Lower lobe of right lung (tissue), 2 donors: ENCODE measurements around the gene SKP1. TPM values are rescaled to one million over a fixed set of nuclear protein-coding genes. Genes with fewer than 3 reads are reported as not detected.
A peak's percentile ranks its signal among the peaks of the same experiment; 100 is the strongest.

ENCODE experiments used
- ATAC-seq, 2 donors: fragments of 200-7000 bp; cut with Tn5 transposase; one replicate each; pipeline ENCODE4 v1.9.1; 2020 to 2022; ENCODE audit warnings: mild to moderate bottlenecking in 2 of 2, moderate library complexity in 2 of 2
- DNase-seq: peaks from one replicate; pipeline ENCODE4 v3.0.0-alpha.2; 2020
- H3K27ac ChIP-seq: fragments of 200-600 bp; one replicate; pipeline ENCODE4 v1.8.0; 2022
- H3K27me3 ChIP-seq: fragments of 200-600 bp; one replicate; pipeline ENCODE4 v1.8.0; 2022; ENCODE audit warnings: low read depth
- H3K36me3 ChIP-seq: fragments of 200-600 bp; one replicate; pipeline ENCODE4 v1.8.0; 2022; ENCODE audit warnings: mild to moderate bottlenecking
- H3K4me1 ChIP-seq: fragments of 200-600 bp; one replicate; pipeline ENCODE4 v1.8.0; 2022
- H3K4me3 ChIP-seq: fragments of 200-600 bp; one replicate; pipeline ENCODE4 v1.8.0; 2022; ENCODE audit warnings: mild to moderate bottlenecking
- H3K9me3 ChIP-seq: fragments of 200-600 bp; one replicate; pipeline ENCODE4 v1.8.0; 2022
- intact Hi-C: fragments of 100-400 bp; cut with DNase I; formaldehyde crosslinking; loops from one replicate; pipeline ENCODE4 v1.11.0; 2022
- total RNA-seq: library from RNA; stranded (reverse); fragmentation: NEBNext Ultra II Directional; extraction: Animal tissue kit (Norgen Biotek cat#: 25700); gene quantifications from one replicate; pipeline ENCODE4 v1.2.1, GENCODE V29; 2021
- TF ChIP-seq, protein P1 (sequence below): fragments of 200-600 bp; IDR thresholded peaks from one replicate; pipeline ENCODE4 v1.8.0; 2022; ENCODE audit warnings: antibody characterized with exemption, mild to moderate bottlenecking
- donor health status: DM: no; HTN: yes; CAD: no; lungs with severe emphysema.

SKP1 gene
- total RNA-seq, 1 donor from 2014 or later, result 249 TPM

GRCh38 chr5:134135091-134135655, 41.6 kb downstream of the SKP1 start:
- Histone ChIP-seq H3K4me1 (peaks cover 22% of the 10 kb centered on the region), H3K9me3 (no peaks in the 10 kb centered on the region), H3K36me3 (peaks cover 53% of the 10 kb centered on the region), H3K27ac (no peak overlapping the region), H3K4me3 (no peak overlapping the region), H3K27me3 (no peaks in the 10 kb centered on the region)
- DNase-seq (no peak), ATAC-seq (no peak)
- intact Hi-C loops, result no loop called here
- TF ChIP-seq, protein P1, sequence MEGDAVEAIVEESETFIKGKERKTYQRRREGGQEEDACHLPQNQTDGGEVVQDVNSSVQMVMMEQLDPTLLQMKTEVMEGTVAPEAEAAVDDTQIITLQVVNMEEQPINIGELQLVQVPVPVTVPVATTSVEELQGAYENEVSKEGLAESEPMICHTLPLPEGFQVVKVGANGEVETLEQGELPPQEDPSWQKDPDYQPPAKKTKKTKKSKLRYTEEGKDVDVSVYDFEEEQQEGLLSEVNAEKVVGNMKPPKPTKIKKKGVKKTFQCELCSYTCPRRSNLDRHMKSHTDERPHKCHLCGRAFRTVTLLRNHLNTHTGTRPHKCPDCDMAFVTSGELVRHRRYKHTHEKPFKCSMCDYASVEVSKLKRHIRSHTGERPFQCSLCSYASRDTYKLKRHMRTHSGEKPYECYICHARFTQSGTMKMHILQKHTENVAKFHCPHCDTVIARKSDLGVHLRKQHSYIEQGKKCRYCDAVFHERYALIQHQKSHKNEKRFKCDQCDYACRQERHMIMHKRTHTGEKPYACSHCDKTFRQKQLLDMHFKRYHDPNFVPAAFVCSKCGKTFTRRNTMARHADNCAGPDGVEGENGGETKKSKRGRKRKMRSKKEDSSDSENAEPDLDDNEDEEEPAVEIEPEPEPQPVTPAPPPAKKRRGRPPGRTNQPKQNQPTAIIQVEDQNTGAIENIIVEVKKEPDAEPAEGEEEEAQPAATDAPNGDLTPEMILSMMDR, result no peak

GRCh38 chr5:134133995-134134541, 42.7 kb downstream of the SKP1 start:
- intact Hi-C loops, result no loop called here
- ATAC-seq (no peak), DNase-seq (peak; percentile 35)
- H3K4me1 ChIP-seq, result peaks cover 32% of the 10 kb centered on the region
- peaks cover 49% of the 10 kb centered on the region for H3K36me3 ChIP-seq
- TF ChIP-seq, protein P1, result no peak
- no peak overlapping the region for H3K27ac ChIP-seq
- no peaks in the 10 kb centered on the region for H3K27me3 ChIP-seq
- no peak overlapping the region for H3K4me3 ChIP-seq
- H3K9me3 ChIP-seq, result no peaks in the 10 kb centered on the region

- Histone ChIP-seq H3K27ac (peak overlapping the region; percentile 3), H3K27me3 (no peaks in the 10 kb centered on the region), H3K9me3 (no peaks in the 10 kb centered on the region), H3K4me3 (no peak overlapping the region), H3K36me3 (peaks cover 42% of the 10 kb centered on the region), H3K4me1 (peaks cover 39% of the 10 kb centered on the region)
- TF ChIP-seq, protein P1, result no peak
- DNase-seq (peak; percentile 20), ATAC-seq (no peak)
- intact Hi-C loops, result no loop called here
Observed at GRCh38 chr5:134133188-134133994, 43.4 kb downstream of the SKP1 start.

- ATAC-seq, result peak in 1 of 2 donors; percentile 7
- intact Hi-C loops, result no loop called here
Observed at GRCh38 chr5:134132372-134133187, 44.2 kb downstream of the SKP1 start.

More at GRCh38 chr5:134132372-134133187, 44.2 kb downstream of the SKP1 start:
- Histone ChIP-seq H3K4me3 (no peak overlapping the region), H3K27ac (peak overlapping the region; percentile 41), H3K36me3 (peaks cover 42% of the 10 kb centered on the region), H3K27me3 (no peaks in the 10 kb centered on the region), H3K9me3 (no peaks in the 10 kb centered on the region), H3K4me1 (peaks cover 44% of the 10 kb centered on the region)
- DNase-seq, result peak; percentile 41
- TF ChIP-seq, protein P1, result no peak
